ENCODE measurements around the gene EIF4G3.

DNA sequence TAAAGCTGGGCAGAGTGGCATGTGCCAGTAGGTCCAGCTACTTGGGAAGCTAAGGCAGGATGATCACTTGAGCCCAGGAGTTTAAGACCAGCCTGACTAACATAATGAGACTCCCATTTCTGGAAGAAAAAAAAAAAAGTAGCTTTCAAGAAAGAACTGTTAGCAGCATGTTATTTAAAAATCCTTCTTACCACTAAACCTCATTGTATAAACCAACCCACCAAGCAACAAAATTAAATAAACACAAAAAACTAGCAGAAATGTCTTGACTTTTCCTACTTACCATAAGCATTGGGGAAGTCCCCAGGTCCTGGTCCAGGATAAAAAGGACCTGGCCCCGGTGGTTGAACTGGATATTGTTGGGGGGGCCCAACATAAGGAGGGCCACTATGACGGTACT lies 196.6 kb downstream of the EIF4G3 start:
- TF ChIP-seq CEBPB (IDR thresholded peaks at IDR 0.05) (no peak), YY1 (IDR thresholded peaks at IDR 0.05; ENCODE audit: low read depth) (no peak), EP300 (IDR thresholded peaks at IDR 0.05; ENCODE audit: borderline replicate concordance) (no peak), TCF12 (IDR thresholded peaks at IDR 0.05; ENCODE audit: low read depth) (no peak), CREB1 (IDR thresholded peaks at IDR 0.05; ENCODE audit: low read depth) (no peak), REST (IDR thresholded peaks at IDR 0.05; ENCODE audit: low read depth) (no peak), USF1 (IDR thresholded peaks at IDR 0.05) (no peak), TAF1 (IDR thresholded peaks at IDR 0.05; ENCODE audit: low read depth) (no peak)
